OCI-LY7 (cell line): ENCODE results near the gene CREB5. TPM values are rescaled to one million over a fixed set of nuclear protein-coding genes. Genes with fewer than 3 reads are reported as not detected.

ENCODE experiments used
- BruUV-seq: library from RNA; stranded (reverse); fragments of 400-500 nt; replicated peaks from 2 replicates; lab custom pipeline; 2021; lab: Mats Ljungman, UMichigan
- CTCF ChIA-PET: fragments of 300-600 bp; sonication (Branson Sonifier 250); formaldehyde crosslinking; loops from one replicate; lab custom pipeline; 2022; ENCODE audit warnings: antibody characterized with exemption; ENCODE audit not compliant: unreplicated experiment; lab: Charles Lee
- POLR2A ChIA-PET: fragments of 300-600 bp; sonication (Branson Sonifier 250); formaldehyde crosslinking; loops from one replicate; lab custom pipeline; 2022; ENCODE audit warnings: antibody characterized with exemption; lab: Charles Lee
- DNase-seq: peaks from one replicate; pipeline ENCODE4 v3.0.0-alpha.2; 2015; ENCODE audit warnings: low spot score
- H2AFZ ChIP-seq: fragments of 200-600 bp; sonication (generic), shearing (Covaris generic); 2 replicates; pipeline ENCODE4 v1.6.1; 2014; ENCODE audit warnings: mild to moderate bottlenecking, antibody characterized with exemption, low read length, moderate library complexity
- H3K27ac ChIP-seq: fragments of 200-600 bp; sonication (generic); 2 replicates; pipeline ENCODE4 v1.5.1; 2014; ENCODE audit warnings: mixed run types, low read depth, mild to moderate bottlenecking, moderate library complexity, low read length, inconsistent platforms; ENCODE audit not compliant: poor library complexity, severe bottlenecking
- H3K36me3 ChIP-seq: fragments of 200-600 bp; sonication (generic); 2 replicates; pipeline ENCODE4 v1.6.1; 2014; ENCODE audit warnings: mild to moderate bottlenecking, antibody characterized with exemption, low read length, moderate library complexity, mixed read lengths; ENCODE audit not compliant: insufficient read depth
- H3K4me1 ChIP-seq: fragments of 200-600 bp; sonication (generic); 2 replicates; pipeline ENCODE4 v1.5.1; 2014; ENCODE audit warnings: mild to moderate bottlenecking, low read length; ENCODE audit not compliant: insufficient read depth, poor library complexity, severe bottlenecking
- H3K4me2 ChIP-seq: fragments of 200-600 bp; sonication (generic); 2 replicates; pipeline ENCODE4 v1.6.1; 2014; ENCODE audit warnings: mild to moderate bottlenecking, low read length
- H3K4me3 ChIP-seq: fragments of 200-600 bp; sonication (generic); 2 replicates; pipeline ENCODE4 v1.5.1; 2014; ENCODE audit warnings: mild to moderate bottlenecking, low read depth, low read length; ENCODE audit not compliant: poor library complexity, severe bottlenecking
- H3K79me2 ChIP-seq: fragments of 200-600 bp; sonication (generic); 2 replicates; pipeline ENCODE4 v1.6.1; 2016; ENCODE audit warnings: low read depth, mild to moderate bottlenecking, low read length, moderate library complexity, mixed read lengths; ENCODE audit not compliant: insufficient read depth
- H3K9me2 ChIP-seq: fragments of 200-600 bp; sonication (generic); 2 replicates; pipeline ENCODE4 v1.6.1; 2016; ENCODE audit warnings: mild to moderate bottlenecking, low read length, mixed read lengths; ENCODE audit not compliant: insufficient read depth
- H3K9me3 ChIP-seq: fragments of 200-600 bp; sonication (generic); 2 replicates; pipeline ENCODE4 v1.6.1; 2014; ENCODE audit warnings: mild to moderate bottlenecking, mixed run types, low read length, mixed read lengths
- H4K20me1 ChIP-seq: fragments of 200-600 bp; sonication (generic); 2 replicates; pipeline ENCODE4 v1.6.1; 2014; ENCODE audit warnings: mild to moderate bottlenecking, antibody characterized with exemption, low read length, moderate library complexity, mixed read lengths; ENCODE audit not compliant: insufficient read depth
- EZH2phosphoT487 ChIP-seq: fragments of 200-600 bp; sonication (generic); IDR thresholded peaks from 2 replicates; pipeline ENCODE4 v1.6.1; 2018; ENCODE audit warnings: low read depth, borderline replicate concordance, mild to moderate bottlenecking, mixed run types, antibody characterized with exemption, low read length, moderate library complexity, mixed read lengths
- intact Hi-C: fragments of 100-400 bp; cut with micrococcal nuclease; formaldehyde crosslinking; loops from one replicate; pipeline ENCODE4 v1.10.0; 2022; ENCODE audit not compliant: unreplicated experiment
- total RNA-seq, 2 experiments: library from RNA; depleted of rRNA in 1 of 2; stranded (reverse); fragments of >200 nt in 1 of 2; shearing (Covaris generic) in 1 of 2; gene quantifications; 2 replicates each; pipeline ENCODE4 v1.2.3, GENCODE V29; 2014 to 2022
- TF ChIP-seq, protein P1 (sequence below): fragments of 200-600 bp; sonication (generic); conservative IDR thresholded peaks from 2 replicates; pipeline ENCODE4 v1.5.1; 2014; ENCODE audit warnings: mild to moderate bottlenecking, antibody characterized with exemption, low read length, moderate library complexity, mixed read lengths

CREB5 gene
- total RNA-seq, 2 experiments from 2014 or later, result 2.0 to 13.3 TPM

DNA sequence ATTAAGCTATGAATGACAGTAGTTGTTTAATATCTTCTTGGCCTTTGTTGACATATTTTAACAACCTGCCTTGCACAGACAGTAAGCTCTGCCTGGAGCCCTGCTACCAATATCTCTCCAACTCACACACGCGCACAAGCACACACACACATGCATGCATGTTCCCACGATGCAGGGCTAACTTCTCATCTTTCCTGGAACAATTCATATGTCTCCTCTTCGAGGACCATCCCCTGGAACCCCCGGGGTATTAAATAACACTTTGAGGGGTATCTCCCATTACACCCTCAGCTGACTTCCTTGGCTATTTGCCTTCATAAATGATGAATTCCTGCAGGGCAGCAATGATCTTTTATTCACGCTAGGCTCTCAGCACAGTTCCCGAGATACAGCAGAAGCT lies 287.8 kb downstream of the CREB5 start:
- CTCF ChIA-PET, result no interaction called here
- DNase-seq, result no peak
- Histone ChIP-seq H3K4me1 (peaks cover 6% of the 10 kb centered on the region), H3K36me3 (no peaks in the 10 kb centered on the region), H3K9me2 (no peaks in the 10 kb centered on the region), H3K4me2 (no peak overlapping the region), H4K20me1 (0 out of 2 replicates have a peak, but pooled peaks cover 6% of the 10 kb centered on the region), H2AFZ (no peak overlapping the region), H3K27ac (no peak overlapping the region), H3K4me3 (no peak overlapping the region), H3K9me3 (no peaks in the 10 kb centered on the region), H3K79me2 (no peaks in the 10 kb centered on the region)
- POLR2A ChIA-PET, result interaction anchor here (0.5 to 1.9 kb wide), 8 partner anchors 10 to 140 kb away, joined by 3 to 6 read pairs (median 3); no protein-coding TSS in a partner anchor
- TF ChIP-seq, protein P1, sequence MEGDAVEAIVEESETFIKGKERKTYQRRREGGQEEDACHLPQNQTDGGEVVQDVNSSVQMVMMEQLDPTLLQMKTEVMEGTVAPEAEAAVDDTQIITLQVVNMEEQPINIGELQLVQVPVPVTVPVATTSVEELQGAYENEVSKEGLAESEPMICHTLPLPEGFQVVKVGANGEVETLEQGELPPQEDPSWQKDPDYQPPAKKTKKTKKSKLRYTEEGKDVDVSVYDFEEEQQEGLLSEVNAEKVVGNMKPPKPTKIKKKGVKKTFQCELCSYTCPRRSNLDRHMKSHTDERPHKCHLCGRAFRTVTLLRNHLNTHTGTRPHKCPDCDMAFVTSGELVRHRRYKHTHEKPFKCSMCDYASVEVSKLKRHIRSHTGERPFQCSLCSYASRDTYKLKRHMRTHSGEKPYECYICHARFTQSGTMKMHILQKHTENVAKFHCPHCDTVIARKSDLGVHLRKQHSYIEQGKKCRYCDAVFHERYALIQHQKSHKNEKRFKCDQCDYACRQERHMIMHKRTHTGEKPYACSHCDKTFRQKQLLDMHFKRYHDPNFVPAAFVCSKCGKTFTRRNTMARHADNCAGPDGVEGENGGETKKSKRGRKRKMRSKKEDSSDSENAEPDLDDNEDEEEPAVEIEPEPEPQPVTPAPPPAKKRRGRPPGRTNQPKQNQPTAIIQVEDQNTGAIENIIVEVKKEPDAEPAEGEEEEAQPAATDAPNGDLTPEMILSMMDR, result no peak
- TF ChIP-seq EZH2phosphoT487, result no peak
- intact Hi-C loops, result no loop called here
- no TSS peak for BruUV-seq

- Histone ChIP-seq H3K27ac (no peak overlapping the region), H3K4me2 (no peak overlapping the region), H2AFZ (no peak overlapping the region), H3K4me3 (no peak overlapping the region), H3K4me1 (peaks cover 13% of the 10 kb centered on the region), H3K36me3 (no peaks in the 10 kb centered on the region), H3K9me2 (no peaks in the 10 kb centered on the region), H4K20me1 (0 out of 2 replicates have a peak, but pooled peaks cover 6% of the 10 kb centered on the region), H3K79me2 (no peaks in the 10 kb centered on the region), H3K9me3 (no peaks in the 10 kb centered on the region)
- TF ChIP-seq EZH2phosphoT487, result no peak
- TF ChIP-seq, protein P1, result no peak
- intact Hi-C loops, result no loop called here
- POLR2A ChIA-PET, result interaction anchor here (0.6 to 1.9 kb wide), 8 partner anchors 9 to 131 kb away, joined by 3 to 6 read pairs (median 3); no protein-coding TSS in a partner anchor
- no peak for DNase-seq
- no TSS peak for BruUV-seq
- CTCF ChIA-PET, result no interaction called here
Observed at GRCh38 chr7:28700790-28701203, 288.5 kb downstream of the CREB5 start.

DNA sequence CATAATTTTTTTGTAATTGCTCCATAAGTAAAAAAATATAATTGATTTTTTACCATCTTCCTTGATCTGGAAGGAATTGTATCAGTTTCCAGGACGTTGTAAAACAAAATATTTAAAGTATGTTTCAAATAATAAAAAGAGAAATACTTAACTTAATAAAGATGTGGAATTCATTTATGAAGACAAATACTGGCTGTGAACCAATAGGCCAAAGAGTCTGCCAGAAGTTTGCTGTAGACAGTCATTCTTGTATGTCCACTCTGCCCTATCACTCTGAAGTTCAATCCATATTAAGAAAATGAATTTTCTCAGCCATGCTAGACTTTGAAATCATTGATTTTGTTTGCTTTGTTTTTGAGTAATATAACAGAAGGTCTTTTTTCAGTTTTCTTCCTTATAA lies 289.4 kb downstream of the CREB5 start:
- Histone ChIP-seq H3K4me2 (no peak overlapping the region), H3K27ac (no peak overlapping the region), H4K20me1 (0 out of 2 replicates have a peak, but pooled peaks cover 6% of the 10 kb centered on the region), H3K79me2 (no peaks in the 10 kb centered on the region), H3K9me3 (no peaks in the 10 kb centered on the region), H3K4me1 (peaks cover 16% of the 10 kb centered on the region), H3K36me3 (no peaks in the 10 kb centered on the region), H3K4me3 (no peak overlapping the region), H3K9me2 (no peaks in the 10 kb centered on the region), H2AFZ (no peak overlapping the region)
- intact Hi-C loops, result no loop called here
- no peak for DNase-seq
- ChIA-PET POLR2A (interaction anchor here (1.3 to 1.9 kb wide), 2 partner anchors 10 kb away, joined by 3 to 6 read pairs; no protein-coding TSS in a partner anchor), CTCF (no interaction called here)
- TF ChIP-seq, protein P1, result no peak
- TF ChIP-seq EZH2phosphoT487, result no peak
- BruUV-seq, result no TSS peak
